GM12872 (cell line): ENCODE results near the gene MLKL.
A peak's percentile ranks its signal among the peaks of the same experiment; 100 is the strongest.

Experiments used
- CTCF ChIP-seq: IDR thresholded peaks from 3 replicates; pipeline ENCODE4 v1.5.1; 2011; ENCODE audit warnings: low read depth, mild to moderate bottlenecking, low read length, moderate library complexity; ENCODE audit not compliant: insufficient read depth

The MLKL gene

DNA sequence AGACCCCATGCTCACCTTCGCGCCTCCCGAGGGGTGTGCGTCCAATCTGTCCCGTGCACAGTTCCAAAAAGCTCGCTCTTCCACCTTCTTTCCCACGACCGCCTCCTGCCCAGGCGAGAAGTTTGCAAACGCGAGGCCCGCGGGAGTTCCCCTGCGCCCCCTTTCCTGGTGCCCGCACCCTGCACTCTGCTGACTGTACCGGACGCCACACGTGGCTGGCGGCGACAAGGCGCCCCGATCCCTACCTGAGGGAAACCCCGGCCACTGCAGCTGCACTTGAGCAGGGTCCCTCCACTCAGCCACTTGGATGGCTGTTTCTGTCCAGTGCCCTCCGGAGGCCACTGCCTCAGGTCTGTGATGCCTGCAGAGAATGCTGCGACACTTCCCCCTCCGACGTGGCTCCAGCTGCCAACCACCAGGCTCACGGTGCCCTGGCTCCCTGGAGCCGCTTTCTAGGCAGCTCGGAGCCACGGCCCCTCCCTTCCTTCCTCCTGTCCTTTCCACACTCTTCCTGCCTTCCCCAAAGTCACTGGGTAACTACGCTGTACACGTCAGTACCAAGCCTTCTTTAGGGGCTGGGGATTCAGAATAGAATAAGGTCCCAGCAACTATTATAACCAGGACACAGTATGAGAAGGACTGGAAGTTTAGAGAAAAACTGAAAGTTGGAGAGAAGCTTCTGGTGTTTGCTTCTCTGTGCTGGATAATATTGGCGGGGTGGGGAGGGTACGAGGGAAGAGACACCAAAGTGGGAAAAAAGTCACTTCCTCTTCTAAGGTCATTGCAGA is at the start of gene MLKL:
TSS of gene MLKL (minus strand) at position 425 of the 788 bp plus-strand sequence. CDS start 5,105 bp downstream, outside the sequence.
- TF ChIP-seq CTCF = peak; percentile 7; the same call in 1 of the 3 replicates

DNA sequence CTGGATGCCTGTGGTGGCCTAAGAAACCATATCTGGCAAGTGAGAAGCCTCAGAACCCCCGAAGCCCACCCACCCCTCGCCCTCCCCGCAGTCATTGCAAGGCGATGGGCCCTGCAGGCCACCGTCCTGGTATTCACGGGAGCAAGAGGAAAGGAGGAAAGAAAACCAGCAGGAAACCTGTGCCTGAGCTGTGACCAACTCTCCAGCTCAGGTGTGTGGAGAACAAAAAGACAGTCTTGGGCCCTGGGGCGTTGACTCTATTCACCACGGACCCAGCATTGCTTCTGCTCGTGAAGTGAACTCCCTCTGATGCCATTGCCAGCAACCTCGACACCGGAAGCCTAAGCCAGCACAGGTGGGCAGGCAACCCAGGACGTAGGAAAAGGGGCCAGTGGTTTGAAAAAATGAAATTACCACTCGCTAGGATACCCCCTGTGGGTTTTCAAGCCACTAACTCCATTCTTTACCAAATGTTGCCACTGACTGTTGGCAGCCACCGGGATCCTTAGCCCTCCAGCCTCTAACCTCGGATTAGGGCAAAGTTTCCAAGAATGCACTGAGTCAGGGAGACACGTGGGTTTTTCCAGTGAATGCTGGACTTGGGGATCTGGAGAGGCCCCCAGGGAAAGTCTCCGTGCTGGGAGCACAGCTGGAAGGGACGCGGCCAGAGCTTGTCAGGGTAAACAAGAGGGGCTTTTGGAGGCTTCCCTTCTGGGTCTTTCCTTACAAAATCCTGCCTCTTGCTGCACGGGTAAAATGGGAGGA is 48.8 kb upstream of the MLKL start:
- TF ChIP-seq CTCF = no peak

- no peak for TF ChIP-seq CTCF
Measured at GRCh38 chr16:74748616-74749026, 48.0 kb upstream of the MLKL start.

GRCh38 chr16:74747716-74748615 is 47.3 kb upstream of the MLKL start:
- no peak for TF ChIP-seq CTCF

DNA sequence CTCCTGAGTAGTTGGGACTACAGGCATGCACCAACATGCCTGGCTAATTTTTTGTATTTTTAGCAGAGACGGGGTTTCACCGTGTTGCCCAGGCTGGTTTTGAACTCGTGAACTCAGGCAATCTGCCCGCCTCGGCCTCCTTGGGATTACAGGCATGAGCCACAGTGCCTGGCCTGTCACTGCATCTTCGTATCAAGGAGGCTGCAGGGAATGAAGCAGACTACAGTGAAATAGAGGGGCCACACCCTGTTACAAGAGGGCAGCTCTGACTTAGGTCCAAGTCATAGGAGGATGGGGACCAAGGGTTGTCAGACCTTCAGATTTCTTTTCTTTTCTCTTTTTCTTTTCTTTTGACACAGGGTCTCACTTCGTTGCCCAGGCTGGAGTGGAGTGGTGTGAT is 45.3 kb upstream of the MLKL start:
- no peak for TF ChIP-seq CTCF

- TF ChIP-seq CTCF = no peak
Measured at GRCh38 chr16:74745109-74745615, 44.5 kb upstream of the MLKL start.

DNA sequence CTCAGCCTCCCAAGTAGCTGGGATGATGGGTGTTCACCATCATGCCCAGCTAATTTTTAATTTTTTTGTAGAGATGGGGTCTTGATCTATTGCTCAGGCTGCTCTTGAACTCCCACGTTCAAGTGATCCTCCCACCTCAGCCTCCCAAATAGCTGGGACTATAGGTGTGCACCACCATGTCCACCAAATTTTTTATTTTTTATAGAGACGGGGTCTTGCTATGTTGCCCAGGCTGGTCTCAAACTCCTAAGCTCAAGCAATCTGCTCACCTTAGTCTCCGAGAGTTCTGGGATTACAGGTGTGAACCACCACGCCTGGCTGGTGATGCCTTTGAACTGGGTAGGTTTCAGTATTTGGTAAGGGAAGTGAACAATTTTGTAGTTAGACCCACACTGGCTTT is 43.9 kb upstream of the MLKL start:
- TF ChIP-seq CTCF = no peak
